Peyer's patch (tissue), 4 donors: ENCODE measurements around the gene COL6A1. TPM values are rescaled to one million over a fixed set of nuclear protein-coding genes. Genes with fewer than 3 reads are reported as not detected.

ENCODE experiments used
- DNase-seq, 3 donors: peaks; one replicate each; pipeline ENCODE4 v3.0.0-alpha.2; 2017 to 2019
- H3K27ac ChIP-seq, 4 donors: fragments of 200-600 bp; sonication (generic); one replicate each; pipeline ENCODE4 v1.5.1; 2016 to 2019
- H3K27me3 ChIP-seq, 2 donors: fragments of 200-600 bp; sonication (generic); one replicate each; pipeline ENCODE4 v1.5.1; 2019
- H3K36me3 ChIP-seq, 3 donors: fragments of 200-600 bp; sonication (generic); one replicate each; pipeline ENCODE4 v1.5.1; 2016 to 2019
- H3K4me1 ChIP-seq, 4 donors: fragments of 200-600 bp; sonication (generic); one replicate each; pipeline ENCODE4 v1.5.1; 2016 to 2019
- H3K4me3 ChIP-seq, 4 donors: fragments of 200-600 bp; sonication (generic); 1 replicate in 3 of 4; 2 replicates in 1 of 4; pipeline ENCODE4 v1.5.1; 2016 to 2019; ENCODE audit warnings: mild to moderate bottlenecking in 1 of 4
- H3K9me3 ChIP-seq, 4 donors: fragments of 200-600 bp; sonication (generic); one replicate each; pipeline ENCODE4 v1.5.1; 2016 to 2019; ENCODE audit warnings: mild to moderate bottlenecking in 1 of 4
- POLR2A ChIP-seq, 2 donors: fragments of 450-650 bp; IDR thresholded peaks; one replicate each; pipeline ENCODE4 v1.5.1; 2017; ENCODE audit warnings: antibody characterized with exemption in 2 of 2, mild to moderate bottlenecking in 2 of 2, moderate library complexity in 2 of 2
- total RNA-seq, 4 donors: library from RNA; depleted of rRNA; stranded (reverse); fragments of >200 nt; gene quantifications; one replicate each; pipeline ENCODE4 v1.1.0, GENCODE V29; 2016
- TF ChIP-seq, protein P1 (sequence below), 6 experiments: fragments of 450-650 bp in 4 of 6; fragments of 200-600 bp in 2 of 6; sonication (generic) in 1 of 6; IDR thresholded peaks; one replicate each; pipeline ENCODE4 v1.5.1; 2017 to 2019; ENCODE audit warnings: antibody characterized with exemption in 6 of 6, mild to moderate bottlenecking in 3 of 6, moderate library complexity in 1 of 6

The COL6A1 gene
- total RNA-seq, 4 donors from 2014 or later, result 37.7 to 458 (median 161) TPM

DNA sequence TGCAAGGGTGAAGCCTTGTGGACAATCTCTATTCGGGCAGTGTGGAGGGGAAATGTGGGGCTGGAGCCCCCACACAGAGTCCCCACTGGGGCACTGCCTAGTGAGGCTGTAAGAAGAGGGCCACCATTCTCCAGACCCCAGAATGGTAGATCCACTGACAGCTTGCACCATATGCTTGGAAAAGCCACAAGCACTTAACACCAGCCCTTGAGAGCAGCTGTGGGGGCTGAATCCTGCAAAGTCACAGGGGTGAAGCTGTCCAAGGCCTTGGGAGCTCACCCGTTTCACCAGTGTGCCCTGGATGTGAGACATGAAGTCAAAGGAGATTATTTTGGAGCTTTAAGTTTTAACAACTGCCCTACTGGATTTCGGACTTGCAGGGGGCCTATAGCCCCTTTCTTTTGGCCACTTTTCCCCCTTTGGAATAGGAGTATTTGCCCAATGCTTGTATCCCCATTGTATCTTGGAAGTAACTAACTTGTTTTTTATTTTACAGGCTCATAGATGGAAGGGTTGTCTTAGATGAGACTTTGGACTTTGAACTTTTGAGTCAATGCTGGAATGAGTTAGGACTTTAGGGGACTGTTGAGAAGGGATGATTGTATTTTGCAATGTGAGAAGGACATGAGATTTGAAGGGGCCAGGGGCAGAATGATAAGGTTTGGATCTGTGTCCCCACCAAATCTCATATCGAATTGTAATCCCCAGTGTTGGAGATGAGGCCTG is 16.3 kb upstream of the COL6A1 start:
- TF ChIP-seq POLR2A (IDR thresholded peaks at IDR 0.05), result no peak
- TF ChIP-seq, protein P1, sequence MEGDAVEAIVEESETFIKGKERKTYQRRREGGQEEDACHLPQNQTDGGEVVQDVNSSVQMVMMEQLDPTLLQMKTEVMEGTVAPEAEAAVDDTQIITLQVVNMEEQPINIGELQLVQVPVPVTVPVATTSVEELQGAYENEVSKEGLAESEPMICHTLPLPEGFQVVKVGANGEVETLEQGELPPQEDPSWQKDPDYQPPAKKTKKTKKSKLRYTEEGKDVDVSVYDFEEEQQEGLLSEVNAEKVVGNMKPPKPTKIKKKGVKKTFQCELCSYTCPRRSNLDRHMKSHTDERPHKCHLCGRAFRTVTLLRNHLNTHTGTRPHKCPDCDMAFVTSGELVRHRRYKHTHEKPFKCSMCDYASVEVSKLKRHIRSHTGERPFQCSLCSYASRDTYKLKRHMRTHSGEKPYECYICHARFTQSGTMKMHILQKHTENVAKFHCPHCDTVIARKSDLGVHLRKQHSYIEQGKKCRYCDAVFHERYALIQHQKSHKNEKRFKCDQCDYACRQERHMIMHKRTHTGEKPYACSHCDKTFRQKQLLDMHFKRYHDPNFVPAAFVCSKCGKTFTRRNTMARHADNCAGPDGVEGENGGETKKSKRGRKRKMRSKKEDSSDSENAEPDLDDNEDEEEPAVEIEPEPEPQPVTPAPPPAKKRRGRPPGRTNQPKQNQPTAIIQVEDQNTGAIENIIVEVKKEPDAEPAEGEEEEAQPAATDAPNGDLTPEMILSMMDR (IDR thresholded peaks at IDR 0.05), result no peak
- H3K4me3 ChIP-seq, result no peak overlapping the region
- no peaks in the 10 kb centered on the region for H3K36me3 ChIP-seq
- no peaks in the 10 kb centered on the region for H3K27me3 ChIP-seq
- no peak for DNase-seq
- no peak overlapping the region for H3K27ac ChIP-seq
- H3K4me1 ChIP-seq, result peaks cover 0 to under 1% (median 0%) of the 10 kb centered on the region in 4 donors
- H3K9me3 ChIP-seq, result peaks cover 0 to 14% (median 3%) of the 10 kb centered on the region in 4 donors

GRCh38 chr21:45966791-45967394 is 14.7 kb upstream of the COL6A1 start:
- Histone ChIP-seq H3K27me3 (no peaks in the 10 kb centered on the region), H3K27ac (no peak overlapping the region), H3K9me3 (peaks cover 0 to 7% (median 3%) of the 10 kb centered on the region in 4 donors), H3K4me1 (peaks cover 0 to 15% (median 0%) of the 10 kb centered on the region in 4 donors), H3K4me3 (no peak overlapping the region), H3K36me3 (no peaks in the 10 kb centered on the region)
- no peak for DNase-seq
- TF ChIP-seq POLR2A (IDR thresholded peaks at IDR 0.05), result no peak
- TF ChIP-seq, protein P1 (IDR thresholded peaks at IDR 0.05), result no peak

GRCh38 chr21:45969921-45970673 is 11.5 kb upstream of the COL6A1 start:
- H3K27me3 ChIP-seq, result peaks cover 0 to 7% of the 10 kb centered on the region in 2 donors
- no peaks in the 10 kb centered on the region for H3K36me3 ChIP-seq
- H3K9me3 ChIP-seq, result no peaks in the 10 kb centered on the region
- H3K4me3 ChIP-seq, result no peak overlapping the region
- TF ChIP-seq POLR2A (IDR thresholded peaks at IDR 0.05), result no peak
- TF ChIP-seq, protein P1 (IDR thresholded peaks at IDR 0.05), result no peak
- DNase-seq, result no peak
- no peak overlapping the region for H3K27ac ChIP-seq
- peaks cover 3 to 43% (median 21%) of the 10 kb centered on the region in 4 donors for H3K4me1 ChIP-seq

GRCh38 chr21:45970674-45971615 is 10.6 kb upstream of the COL6A1 start:
- TF ChIP-seq, protein P1 (IDR thresholded peaks at IDR 0.05), result peak; percentile 37 to 69 (median 60)
- no peak for TF ChIP-seq POLR2A (IDR thresholded peaks at IDR 0.05)
- DNase-seq, result peak in 2 of 3 donors; percentile 63 to 66
- Histone ChIP-seq H3K4me3 (no peak overlapping the region), H3K36me3 (no peaks in the 10 kb centered on the region), H3K27ac (peak overlapping the region; percentile 78 to 95 (median 84)), H3K9me3 (no peaks in the 10 kb centered on the region), H3K4me1 (peaks cover 3 to 48% (median 21%) of the 10 kb centered on the region in 4 donors), H3K27me3 (peaks cover 0 to 9% of the 10 kb centered on the region in 2 donors)
